Astrocyte of the hippocampus (primary cell): ENCODE measurements around the gene TNKS1BP1.
"Not testable (repeated sequence)": the region's sequence is repeated elsewhere in the genome, so short reads cannot be mapped to it uniquely, and the experiment has no call there.

Experiments used
- DNase-seq: peaks from one replicate; pipeline ENCODE4 v3.0.0; 2011; ENCODE audit warnings: low read depth, low spot score

TNKS1BP1 gene

DNA sequence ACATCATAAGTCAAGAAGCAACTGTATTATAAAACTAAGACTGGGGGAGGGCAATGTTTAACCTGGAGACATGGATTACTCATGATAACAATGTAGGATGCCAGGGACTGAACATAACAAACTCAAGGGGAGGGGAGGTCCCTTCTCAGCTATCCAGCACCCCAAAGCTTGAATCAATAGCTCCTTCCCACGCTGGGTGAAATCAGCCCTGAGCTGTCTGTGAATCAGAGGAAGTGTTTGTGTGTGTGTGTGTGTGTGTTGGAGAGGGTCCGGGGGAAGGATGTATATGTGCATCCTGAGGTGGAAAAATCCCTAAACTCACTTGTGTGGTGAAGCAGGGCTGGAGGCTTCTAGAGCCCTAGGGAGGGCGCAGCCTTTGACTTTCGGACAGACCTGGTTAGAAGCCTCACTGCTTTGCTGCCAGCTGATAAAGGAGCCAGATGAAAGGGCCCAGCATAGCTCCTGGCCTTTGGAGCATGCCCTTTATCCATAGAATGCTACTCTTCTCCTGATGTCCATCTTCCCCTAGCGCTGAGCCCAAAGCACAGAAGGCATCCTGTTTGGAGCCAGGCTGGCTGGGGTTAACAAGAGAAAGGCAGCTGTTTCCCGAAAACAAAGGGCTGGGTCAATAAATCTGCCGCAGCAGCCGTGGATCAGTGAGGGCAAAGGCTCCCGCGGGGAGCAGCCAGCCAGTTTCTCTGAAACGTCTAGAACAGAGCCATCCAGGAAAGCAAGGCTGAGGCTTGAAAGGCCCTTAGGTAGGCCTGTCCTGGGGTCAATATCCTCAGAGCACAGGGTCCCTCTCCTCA lies 35.8 kb downstream of the TNKS1BP1 start:
- peak; percentile 58 for DNase-seq

GRCh38 chr11:57287884-57288283 lies 36.9 kb downstream of the TNKS1BP1 start:
- no peak for DNase-seq

DNA sequence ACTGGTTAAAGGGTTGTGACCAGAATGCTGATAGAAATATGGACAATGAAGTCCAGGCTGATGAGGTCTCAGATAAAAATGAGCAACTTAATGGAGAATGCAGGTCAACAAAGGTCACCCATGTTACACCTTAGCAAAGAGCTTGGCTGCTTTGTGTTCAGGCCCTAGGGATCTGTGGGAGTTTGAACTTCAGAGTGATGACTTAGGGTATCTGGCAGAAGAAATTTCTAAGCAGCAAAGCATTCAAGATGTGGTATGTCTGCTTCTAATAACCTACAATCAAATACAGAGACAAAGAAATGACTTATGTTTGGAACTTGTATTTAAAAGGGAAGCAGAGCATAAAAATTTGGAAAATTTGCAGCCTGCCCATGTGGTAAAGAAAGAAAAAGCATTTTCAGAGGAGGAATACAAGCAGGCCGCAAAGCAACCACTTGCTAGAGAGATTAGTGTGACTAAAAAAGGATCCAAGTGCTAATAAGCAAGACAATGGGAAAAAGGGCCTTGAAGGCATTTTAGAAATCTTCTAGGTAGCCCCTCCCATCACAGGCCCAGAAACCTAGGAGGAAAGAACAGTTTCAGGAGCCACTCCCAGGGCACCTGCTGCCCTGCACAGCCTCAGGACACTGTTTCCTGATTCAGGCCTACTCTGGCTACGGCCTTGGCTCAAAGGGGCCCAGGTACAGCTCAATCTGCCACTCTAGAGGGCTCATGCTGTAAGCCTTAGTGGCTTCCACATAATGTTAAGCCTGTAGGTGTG lies 41.3 kb downstream of the TNKS1BP1 start:
- DNase-seq = no peak

- not testable (repeated sequence) for DNase-seq
Measured at GRCh38 chr11:57281546-57281945, 43.2 kb downstream of the TNKS1BP1 start.

DNA sequence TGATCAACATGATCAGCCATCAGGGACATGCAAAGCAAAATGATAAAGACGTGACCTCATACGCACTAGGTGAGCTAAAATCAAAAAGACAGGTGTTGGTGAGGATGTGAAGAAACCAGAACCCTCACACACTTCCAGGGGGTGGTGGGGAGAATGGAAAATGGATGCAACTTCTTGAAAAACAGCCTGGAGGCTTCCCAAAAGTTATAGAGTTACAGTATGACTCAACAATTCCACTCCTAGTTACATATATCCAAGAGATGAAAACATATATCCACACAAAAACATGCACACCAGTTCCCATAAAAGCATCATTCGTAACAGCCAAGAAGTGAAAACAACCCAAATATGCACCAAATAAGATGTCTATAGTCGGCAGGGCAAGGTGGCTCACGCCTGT lies 45.6 kb downstream of the TNKS1BP1 start:
- no peak for DNase-seq

- no peak for DNase-seq
Measured at GRCh38 chr11:57278721-57279095, 46.0 kb downstream of the TNKS1BP1 start.

DNA sequence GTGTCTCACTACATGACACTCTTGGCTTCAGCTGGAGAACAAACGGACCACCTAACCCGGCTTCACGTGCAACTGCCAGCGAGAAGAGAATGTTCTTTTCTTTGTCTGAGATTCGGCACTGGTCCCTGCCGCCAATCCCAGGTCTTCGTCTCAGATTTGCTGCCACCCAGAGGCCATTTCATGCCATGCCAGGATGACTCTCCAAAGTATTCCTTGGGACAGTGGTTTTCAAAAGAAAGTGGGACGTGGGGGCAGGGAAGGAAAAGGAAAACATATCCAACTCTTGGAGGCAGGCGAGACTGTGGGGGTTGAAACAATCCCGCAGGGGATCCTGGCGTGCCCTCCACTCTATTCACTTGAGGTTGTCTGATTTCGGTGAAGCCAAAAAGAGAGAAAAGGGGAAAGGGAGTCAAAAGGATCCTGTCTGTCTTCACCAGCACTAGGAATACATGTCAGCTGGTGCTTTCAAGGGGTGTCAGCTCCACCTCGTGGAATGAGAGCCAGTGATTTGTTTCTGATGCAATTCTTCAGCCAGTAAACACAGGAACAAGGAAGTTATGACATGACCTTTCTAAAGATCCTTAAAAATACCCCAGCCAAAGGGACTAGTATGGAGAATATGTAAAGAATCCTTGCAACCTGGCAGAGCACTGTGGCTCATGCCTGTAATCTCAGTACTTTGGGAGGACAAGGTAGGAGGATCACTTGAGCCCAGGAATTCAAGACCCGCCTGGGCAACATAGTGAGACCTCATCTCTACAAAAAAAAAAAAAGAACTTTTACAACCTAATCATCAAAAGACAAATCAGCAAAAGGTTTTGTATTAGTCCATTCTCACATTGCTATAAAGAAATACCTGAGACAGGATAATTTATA lies 46.7 kb downstream of the TNKS1BP1 start:
- peak; percentile 87 for DNase-seq

- DNase-seq = no peak
Measured at GRCh38 chr11:57276971-57277675, 47.6 kb downstream of the TNKS1BP1 start.

- no peak for DNase-seq
Measured at GRCh38 chr11:57276169-57276970, 48.4 kb downstream of the TNKS1BP1 start.

DNA sequence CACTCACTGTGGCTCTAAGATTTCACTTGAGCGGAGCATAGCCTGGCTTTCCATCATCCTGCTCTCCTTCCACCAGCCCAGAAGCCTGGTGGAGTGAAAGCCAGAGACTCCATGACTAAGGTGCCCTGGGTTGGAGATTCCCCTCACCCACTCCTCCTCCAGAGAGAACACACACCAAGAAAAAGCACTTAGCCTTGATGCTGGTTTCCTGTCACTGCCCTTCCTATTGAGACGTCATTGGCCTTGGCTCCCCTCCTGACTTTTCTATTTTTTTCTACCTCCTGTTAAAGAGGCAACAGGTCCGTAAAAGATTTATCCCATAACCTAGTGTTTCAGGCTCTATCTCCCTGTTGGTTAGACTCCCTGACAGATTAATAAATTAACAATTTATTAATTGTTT lies 49.2 kb downstream of the TNKS1BP1 start:
- DNase-seq = no peak

DNA sequence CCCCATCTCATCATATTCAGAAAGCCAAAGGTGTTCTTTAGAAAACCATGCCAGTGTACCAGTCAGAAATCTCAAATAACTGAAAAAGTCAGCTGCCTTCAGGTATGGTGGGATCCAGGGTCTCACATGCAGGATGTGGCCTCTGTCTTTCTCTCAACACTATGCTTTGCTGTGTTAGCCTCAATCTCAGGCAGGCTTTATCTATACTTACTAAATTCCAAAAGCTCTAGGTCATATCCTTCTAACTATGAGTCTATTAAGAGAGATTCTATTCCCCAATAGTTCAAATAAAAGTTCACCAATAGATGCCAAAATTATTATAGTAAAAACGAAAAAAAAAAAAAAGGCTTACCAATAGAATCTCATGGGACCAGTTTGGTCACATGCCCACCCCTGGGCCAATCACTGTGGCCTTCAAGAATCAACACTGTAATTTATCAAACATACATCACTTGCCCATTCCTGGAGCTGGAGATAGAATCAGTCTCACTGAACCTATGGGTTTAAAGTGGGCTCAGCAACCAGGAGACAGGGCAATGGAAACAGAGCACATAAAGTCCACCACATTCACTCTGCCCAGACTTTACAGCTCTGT lies 49.8 kb downstream of the TNKS1BP1 start:
- DNase-seq = no peak

DNA sequence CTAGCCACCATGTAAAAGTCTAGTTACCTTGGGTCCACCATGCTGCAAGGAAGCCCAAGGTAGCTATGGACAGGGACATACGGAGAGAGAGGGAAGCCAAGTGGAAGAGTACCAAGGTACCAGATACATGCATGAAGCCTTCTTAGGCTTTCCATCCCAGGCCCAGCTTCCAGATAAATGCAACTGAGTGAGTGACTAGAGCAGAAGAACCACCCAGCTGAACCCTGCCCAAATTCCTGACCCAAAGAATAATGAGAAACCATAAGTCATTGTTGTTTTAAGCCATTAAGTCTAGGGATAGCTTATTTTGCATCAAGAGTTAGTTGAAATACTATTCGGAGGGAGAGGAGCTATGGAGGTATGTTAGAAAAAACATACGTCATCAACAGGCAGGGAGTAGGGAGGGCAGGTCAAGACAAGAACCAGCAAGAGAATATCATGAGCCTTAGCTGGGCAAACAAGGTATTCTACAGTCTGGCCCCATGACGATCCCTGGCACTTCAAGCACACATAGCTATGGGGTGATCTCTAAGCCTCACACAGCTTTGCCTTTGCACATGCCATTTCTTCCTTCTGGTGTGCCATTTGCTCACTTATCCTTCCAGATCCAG lies 51.2 kb downstream of the TNKS1BP1 start:
- DNase-seq = no peak

DNA sequence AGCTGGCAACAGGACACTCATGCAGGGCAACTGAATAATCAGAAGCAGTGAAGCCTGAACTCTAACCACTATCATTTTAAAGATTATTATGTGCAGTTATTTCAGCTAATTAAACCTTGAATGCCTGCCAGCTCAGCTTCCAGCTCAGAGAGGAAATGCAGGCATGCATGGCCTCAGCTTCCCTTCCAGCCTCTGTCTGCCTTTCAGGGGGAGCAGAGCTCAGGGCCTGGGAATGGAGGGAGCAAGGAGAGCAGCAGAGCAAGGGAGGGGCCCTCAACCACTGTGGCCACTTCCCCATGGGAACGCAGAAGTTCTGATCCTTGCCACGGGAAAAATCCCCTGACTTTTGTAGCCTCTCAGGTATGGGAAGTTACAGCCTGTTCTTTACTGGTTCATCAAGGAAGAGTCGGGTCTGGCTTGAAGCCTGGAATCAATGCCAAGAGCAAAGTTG lies 55.2 kb downstream of the TNKS1BP1 start:
- DNase-seq = no peak

- DNase-seq = no peak
Measured at GRCh38 chr11:57266157-57266556, 58.6 kb downstream of the TNKS1BP1 start.

DNA sequence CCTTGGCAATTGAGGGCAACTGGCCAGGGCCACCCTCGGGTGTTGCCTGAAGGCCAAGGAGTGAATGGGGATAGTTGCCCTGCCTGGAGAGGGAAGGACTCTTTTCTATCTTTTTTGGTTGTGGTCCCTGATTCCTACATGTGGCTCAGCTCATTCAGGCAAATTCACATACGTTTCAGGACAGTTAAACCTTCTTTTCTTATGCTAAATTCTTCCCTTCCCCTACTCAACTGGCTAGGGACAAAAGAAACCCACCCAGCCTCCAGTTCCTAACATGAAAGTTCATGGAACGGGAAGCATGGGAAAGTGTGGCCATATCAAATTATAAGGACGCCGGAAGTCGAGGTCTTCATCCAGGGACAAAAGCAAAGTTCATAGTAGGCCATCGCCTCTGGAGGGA lies 61.4 kb downstream of the TNKS1BP1 start:
- DNase-seq = no peak

GRCh38 chr11:57262157-57262556 lies 62.6 kb downstream of the TNKS1BP1 start:
- no peak for DNase-seq

DNA sequence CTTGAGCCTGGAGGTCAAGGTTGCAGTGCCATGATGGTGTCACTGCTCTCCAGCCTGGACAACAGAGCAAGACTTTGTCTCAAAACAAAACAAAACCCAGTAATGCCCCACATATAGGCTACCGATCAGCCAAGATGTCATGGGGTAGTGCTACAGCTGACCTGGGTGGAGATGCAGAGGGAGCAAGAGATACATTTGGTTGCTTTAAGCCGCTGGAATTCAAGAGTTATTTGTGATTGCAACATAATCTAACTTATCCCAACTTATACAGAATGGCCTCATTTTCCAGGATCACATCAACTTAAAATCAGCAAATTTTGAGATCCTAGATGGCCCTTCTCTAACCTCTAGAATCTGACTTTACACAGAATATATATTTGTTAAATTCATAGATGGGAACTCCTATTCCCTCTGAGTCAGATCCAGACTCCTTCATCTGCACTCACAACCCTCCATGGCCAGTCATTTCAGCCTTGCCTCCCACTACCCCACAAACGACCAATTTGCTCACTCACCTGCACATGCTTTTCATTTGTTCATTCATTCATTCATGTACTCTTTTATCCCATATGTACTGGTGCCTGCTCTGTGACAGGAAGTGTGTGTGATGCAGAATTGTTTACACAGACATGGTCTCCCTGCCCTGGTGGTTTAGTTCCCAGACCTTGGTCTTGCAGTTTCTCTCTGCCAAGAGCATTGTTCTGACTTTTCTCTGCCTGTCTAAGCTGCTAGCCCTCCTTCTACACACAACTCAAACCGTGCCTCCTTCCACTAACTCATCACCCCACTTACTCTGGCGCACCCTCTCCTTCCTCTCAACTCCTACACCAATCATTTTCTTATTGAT lies 63.6 kb downstream of the TNKS1BP1 start:
- DNase-seq = no peak

- no peak for DNase-seq
Measured at GRCh38 chr11:57256119-57256518, 68.6 kb downstream of the TNKS1BP1 start.

GRCh38 chr11:57255618-57256017 lies 69.1 kb downstream of the TNKS1BP1 start:
- DNase-seq = no peak
